ENCODE measurements around the gene ARHGAP25. TPM values are rescaled to one million over a fixed set of nuclear protein-coding genes. Genes with fewer than 3 reads are reported as not detected.

Gene ARHGAP25
- total and polyA plus RNA-seq, 9 donors: 2.6 to 4.2 (median 3.1) TPM

- Histone ChIP-seq H3K36me3 (ENCODE audit: control insufficient read depth, insufficient read depth, low read length) (no peaks in the 10 kb centered on the region), H3K4me3 (ENCODE audit: low read length) (no peak overlapping the region), H3K4me1 (ENCODE audit: control insufficient read depth, insufficient read depth, low read length) (no peaks in the 10 kb centered on the region), H3K27ac (ENCODE audit: low read length) (no peak overlapping the region), H3K27me3 (ENCODE audit: control insufficient read depth, insufficient read depth, low read length) (no peaks in the 10 kb centered on the region), H3K9me3 (replicated peaks; ENCODE audit: control insufficient read depth, low read depth, low read length) (no peaks in the 10 kb centered on the region)
- no peak for DNase-seq
- 54% methylated on average over 2 of the region's 4 CpGs for WGBS (ENCODE audit: insufficient coverage)
Measured at GRCh38 chr2:68853915-68854314, 119.3 kb downstream of the ARHGAP25 start.

GRCh38 chr2:68854476-68854875 lies 119.9 kb downstream of the ARHGAP25 start:
- H3K9me3 ChIP-seq (replicated peaks; ENCODE audit: control insufficient read depth, low read depth, low read length): no peaks in the 10 kb centered on the region
- no peaks in the 10 kb centered on the region for H3K27me3 ChIP-seq (ENCODE audit: control insufficient read depth, insufficient read depth, low read length)
- H3K36me3 ChIP-seq (ENCODE audit: control insufficient read depth, insufficient read depth, low read length): no peaks in the 10 kb centered on the region
- no peak for DNase-seq
- no peak overlapping the region for H3K4me3 ChIP-seq (ENCODE audit: low read length)
- H3K27ac ChIP-seq (ENCODE audit: low read length): no peak overlapping the region
- no peaks in the 10 kb centered on the region for H3K4me1 ChIP-seq (ENCODE audit: control insufficient read depth, insufficient read depth, low read length)

GRCh38 chr2:68855550-68855949 lies 120.9 kb downstream of the ARHGAP25 start:
- 100% methylated on average over 3 of the region's 3 CpGs for WGBS (ENCODE audit: insufficient coverage)

GRCh38 chr2:68857202-68857845 lies 122.7 kb downstream of the ARHGAP25 start:
- WGBS (ENCODE audit: insufficient coverage): 89% methylated on average over 1 of the region's 3 CpGs
- H3K27ac ChIP-seq (ENCODE audit: low read length): no peak overlapping the region
- DNase-seq: no peak
- H3K4me1 ChIP-seq (ENCODE audit: control insufficient read depth, insufficient read depth, low read length): no peaks in the 10 kb centered on the region
- no peaks in the 10 kb centered on the region for H3K36me3 ChIP-seq (ENCODE audit: control insufficient read depth, insufficient read depth, low read length)
- peaks cover 3% of the 10 kb centered on the region for H3K27me3 ChIP-seq (ENCODE audit: control insufficient read depth, insufficient read depth, low read length)
- H3K9me3 ChIP-seq (replicated peaks; ENCODE audit: control insufficient read depth, low read depth, low read length): no peaks in the 10 kb centered on the region
- no peak overlapping the region for H3K4me3 ChIP-seq (ENCODE audit: low read length)

More at GRCh38 chr2:68855550-68855949, 120.9 kb downstream of the ARHGAP25 start:
- H3K4me1 ChIP-seq (ENCODE audit: control insufficient read depth, insufficient read depth, low read length): no peaks in the 10 kb centered on the region
- H3K27ac ChIP-seq (ENCODE audit: low read length): no peak overlapping the region
- H3K9me3 ChIP-seq (replicated peaks; ENCODE audit: control insufficient read depth, low read depth, low read length): no peaks in the 10 kb centered on the region
- DNase-seq: no peak
- H3K36me3 ChIP-seq (ENCODE audit: control insufficient read depth, insufficient read depth, low read length): no peaks in the 10 kb centered on the region
- no peak overlapping the region for H3K4me3 ChIP-seq (ENCODE audit: low read length)
- peaks cover 3% of the 10 kb centered on the region for H3K27me3 ChIP-seq (ENCODE audit: control insufficient read depth, insufficient read depth, low read length)

GRCh38 chr2:68857855-68858456 lies 123.3 kb downstream of the ARHGAP25 start:
- DNase-seq: peak; percentile 43
- WGBS (ENCODE audit: insufficient coverage): 80% methylated on average over 2 of the region's 4 CpGs
- no peak overlapping the region for H3K27ac ChIP-seq (ENCODE audit: low read length)

GRCh38 chr2:68860111-68860510 lies 125.5 kb downstream of the ARHGAP25 start:
- H3K36me3 ChIP-seq (ENCODE audit: control insufficient read depth, insufficient read depth, low read length): no peaks in the 10 kb centered on the region
- no peaks in the 10 kb centered on the region for H3K4me1 ChIP-seq (ENCODE audit: control insufficient read depth, insufficient read depth, low read length)
- no peak for DNase-seq
- H3K4me3 ChIP-seq (ENCODE audit: low read length): no peak overlapping the region
- peaks cover 3% of the 10 kb centered on the region for H3K27me3 ChIP-seq (ENCODE audit: control insufficient read depth, insufficient read depth, low read length)
- H3K9me3 ChIP-seq (replicated peaks; ENCODE audit: control insufficient read depth, low read depth, low read length): no peaks in the 10 kb centered on the region
- 80% methylated on average over 2 of the region's 3 CpGs for WGBS (ENCODE audit: insufficient coverage)
- no peak overlapping the region for H3K27ac ChIP-seq (ENCODE audit: low read length)

More at GRCh38 chr2:68857855-68858456, 123.3 kb downstream of the ARHGAP25 start:
- Histone ChIP-seq H3K27me3 (ENCODE audit: control insufficient read depth, insufficient read depth, low read length) (peaks cover 3% of the 10 kb centered on the region), H3K36me3 (ENCODE audit: control insufficient read depth, insufficient read depth, low read length) (no peaks in the 10 kb centered on the region), H3K4me1 (ENCODE audit: control insufficient read depth, insufficient read depth, low read length) (no peaks in the 10 kb centered on the region), H3K9me3 (replicated peaks; ENCODE audit: control insufficient read depth, low read depth, low read length) (no peaks in the 10 kb centered on the region), H3K4me3 (ENCODE audit: low read length) (no peak overlapping the region)

- no peak overlapping the region for H3K4me3 ChIP-seq (ENCODE audit: low read length)
- H3K27me3 ChIP-seq (ENCODE audit: control insufficient read depth, insufficient read depth, low read length): peaks cover 3% of the 10 kb centered on the region
- no peaks in the 10 kb centered on the region for H3K4me1 ChIP-seq (ENCODE audit: control insufficient read depth, insufficient read depth, low read length)
- H3K36me3 ChIP-seq (ENCODE audit: control insufficient read depth, insufficient read depth, low read length): no peaks in the 10 kb centered on the region
- no peaks in the 10 kb centered on the region for H3K9me3 ChIP-seq (replicated peaks; ENCODE audit: control insufficient read depth, low read depth, low read length)
- DNase-seq: no peak
- H3K27ac ChIP-seq (ENCODE audit: low read length): no peak overlapping the region
Measured at GRCh38 chr2:68861330-68861729, 126.7 kb downstream of the ARHGAP25 start.

- Histone ChIP-seq H3K4me3 (ENCODE audit: low read length) (no peak overlapping the region), H3K4me1 (ENCODE audit: control insufficient read depth, insufficient read depth, low read length) (no peaks in the 10 kb centered on the region), H3K9me3 (replicated peaks; ENCODE audit: control insufficient read depth, low read depth, low read length) (no peaks in the 10 kb centered on the region), H3K27me3 (ENCODE audit: control insufficient read depth, insufficient read depth, low read length) (peaks cover 3% of the 10 kb centered on the region), H3K36me3 (ENCODE audit: control insufficient read depth, insufficient read depth, low read length) (no peaks in the 10 kb centered on the region), H3K27ac (ENCODE audit: low read length) (no peak overlapping the region)
- DNase-seq: no peak
- WGBS (ENCODE audit: insufficient coverage): 60% methylated on average over 1 of the region's 7 CpGs
Measured at GRCh38 chr2:68862889-68863288, 128.3 kb downstream of the ARHGAP25 start.

- H3K4me1 ChIP-seq (ENCODE audit: control insufficient read depth, insufficient read depth, low read length): no peaks in the 10 kb centered on the region
- no peak overlapping the region for H3K27ac ChIP-seq (ENCODE audit: low read length)
- H3K36me3 ChIP-seq (ENCODE audit: control insufficient read depth, insufficient read depth, low read length): no peaks in the 10 kb centered on the region
- H3K27me3 ChIP-seq (ENCODE audit: control insufficient read depth, insufficient read depth, low read length): peaks cover 3% of the 10 kb centered on the region
- no CpG with 5 or more reads among the region's 2 CpGs for WGBS (ENCODE audit: insufficient coverage)
- no peaks in the 10 kb centered on the region for H3K9me3 ChIP-seq (replicated peaks; ENCODE audit: control insufficient read depth, low read depth, low read length)
- no peak overlapping the region for H3K4me3 ChIP-seq (ENCODE audit: low read length)
- DNase-seq: no peak
Measured at GRCh38 chr2:68863996-68864395, 129.4 kb downstream of the ARHGAP25 start.

- Histone ChIP-seq H3K9me3 (replicated peaks; ENCODE audit: control insufficient read depth, low read depth, low read length) (no peaks in the 10 kb centered on the region), H3K36me3 (ENCODE audit: control insufficient read depth, insufficient read depth, low read length) (no peaks in the 10 kb centered on the region), H3K27me3 (ENCODE audit: control insufficient read depth, insufficient read depth, low read length) (peaks cover 3% of the 10 kb centered on the region), H3K4me1 (ENCODE audit: control insufficient read depth, insufficient read depth, low read length) (no peaks in the 10 kb centered on the region), H3K27ac (ENCODE audit: low read length) (no peak overlapping the region), H3K4me3 (ENCODE audit: low read length) (no peak overlapping the region)
- no peak for DNase-seq
Measured at GRCh38 chr2:68865108-68865507, 130.5 kb downstream of the ARHGAP25 start.

- Histone ChIP-seq H3K4me3 (ENCODE audit: low read length) (no peak overlapping the region), H3K4me1 (ENCODE audit: control insufficient read depth, insufficient read depth, low read length) (no peaks in the 10 kb centered on the region), H3K27ac (ENCODE audit: low read length) (no peak overlapping the region), H3K9me3 (replicated peaks; ENCODE audit: control insufficient read depth, low read depth, low read length) (no peaks in the 10 kb centered on the region), H3K36me3 (ENCODE audit: control insufficient read depth, insufficient read depth, low read length) (no peaks in the 10 kb centered on the region), H3K27me3 (ENCODE audit: control insufficient read depth, insufficient read depth, low read length) (no peaks in the 10 kb centered on the region)
- DNase-seq: no peak
- WGBS (ENCODE audit: insufficient coverage): no CpG with 5 or more reads among the region's 2 CpGs
Measured at GRCh38 chr2:68870215-68870614, 135.6 kb downstream of the ARHGAP25 start.

Data from muscle of leg (tissue), 11 donors.